Lower leg skin (tissue), 4 donors: Measurements from ENCODE around the gene MAP2K6. TPM values are rescaled to one million over a fixed set of nuclear protein-coding genes. Genes with fewer than 3 reads are reported as not detected.

ENCODE experiments used
- DNase-seq, 2 donors: peaks; one replicate each; pipeline ENCODE4 v3.0.0-alpha.2; 2019; ENCODE audit warnings: low spot score in 2 of 2
- H3K4me3 ChIP-seq: fragments of 200-600 bp; sonication (generic); 2 replicates; pipeline ENCODE4 v1.5.1; 2017; ENCODE audit warnings: mild to moderate bottlenecking, low read depth; ENCODE audit not compliant: poor library complexity, severe bottlenecking
- CTCF ChIP-seq, 3 donors: fragments of 450-650 bp; IDR thresholded peaks; one replicate each; pipeline ENCODE4 v1.5.1; 2016; ENCODE audit warnings: antibody characterized with exemption in 3 of 3, mild to moderate bottlenecking in 3 of 3, moderate library complexity in 2 of 3
- POLR2A ChIP-seq, 2 donors: fragments of 450-650 bp; IDR thresholded peaks; one replicate each; pipeline ENCODE4 v1.6.1; 2016 to 2017; ENCODE audit warnings: antibody characterized with exemption in 2 of 2, mild to moderate bottlenecking in 1 of 2, moderate library complexity in 1 of 2
- WGBS, 2 donors: methylation state at CpG; one replicate each; pipeline ENCODE4 v1.1.5; 2018; 5-methylcytosine and 5-hydroxymethylcytosine counted together
- intact Hi-C: fragments of 100-400 bp; cut with DNase I; formaldehyde crosslinking; loops from one replicate; pipeline ENCODE4 v1.15.0; 2023; ENCODE audit warnings: low total_unique reads
- total RNA-seq, 4 donors: library from RNA; depleted of rRNA; stranded (reverse); fragments of >200 nt; gene quantifications; one replicate each; pipeline ENCODE4 v1.1.0, GENCODE V29; 2016

Gene MAP2K6
- total RNA-seq, 4 donors from 2014 or later, result 1.7 to 4.4 (median 2.0) TPM

DNA sequence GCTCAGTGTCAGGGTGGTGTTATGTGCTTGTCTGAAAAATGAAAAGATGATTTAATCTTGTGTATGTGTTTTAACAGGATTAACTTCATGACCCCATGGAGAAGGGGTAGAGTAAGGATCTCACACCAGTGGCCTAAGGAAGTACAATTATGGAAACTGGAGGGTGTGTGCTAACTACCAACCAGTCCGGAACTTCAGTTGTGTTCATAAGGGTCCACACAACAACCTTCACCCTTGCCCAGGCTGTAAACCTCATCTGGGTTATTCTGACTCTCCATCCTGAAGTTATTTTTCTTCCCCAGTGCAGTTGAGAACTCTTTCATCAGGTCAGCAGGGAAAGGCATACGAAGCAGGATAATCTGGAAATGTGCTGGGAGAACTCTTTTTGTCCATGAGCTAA lies 158.9 kb downstream of the MAP2K6 start:
- no peak for DNase-seq
- intact Hi-C loops, result no loop called here
- H3K4me3 ChIP-seq, result no peak overlapping the region
- TF ChIP-seq POLR2A (IDR thresholded peaks at IDR 0.05), result no peak
- TF ChIP-seq CTCF (IDR thresholded peaks at IDR 0.05), result no peak
- WGBS, 2 donors, result 92 to 96% methylated on average over 2 of the region's 2 CpGs

GRCh38 chr17:69574257-69575197 lies 160.0 kb downstream of the MAP2K6 start:
- 72 to 78% methylated on average over 10 of the region's 10 CpGs for WGBS, 2 donors
- intact Hi-C loops, result no loop called here
- H3K4me3 ChIP-seq, result no peak overlapping the region
- no peak for DNase-seq
- TF ChIP-seq CTCF (IDR thresholded peaks at IDR 0.05) (no peak), POLR2A (IDR thresholded peaks at IDR 0.05) (no peak)

- WGBS, 2 donors, result 16 to 23% methylated on average over 2 of the region's 2 CpGs
- intact Hi-C loops, result no loop called here
- TF ChIP-seq CTCF (IDR thresholded peaks at IDR 0.05) (no peak), POLR2A (IDR thresholded peaks at IDR 0.05) (no peak)
- no peak for DNase-seq
- no peak overlapping the region for H3K4me3 ChIP-seq
Measured at GRCh38 chr17:69575346-69575761, 160.9 kb downstream of the MAP2K6 start.

- TF ChIP-seq POLR2A (IDR thresholded peaks at IDR 0.05) (no peak), CTCF (IDR thresholded peaks at IDR 0.05) (no peak)
- 94 to 97% methylated on average over 7 of the region's 7 CpGs for WGBS, 2 donors
- intact Hi-C loops, result no loop called here
- no peak overlapping the region for H3K4me3 ChIP-seq
- no peak for DNase-seq
Measured at GRCh38 chr17:69577098-69577497, 162.6 kb downstream of the MAP2K6 start.

DNA sequence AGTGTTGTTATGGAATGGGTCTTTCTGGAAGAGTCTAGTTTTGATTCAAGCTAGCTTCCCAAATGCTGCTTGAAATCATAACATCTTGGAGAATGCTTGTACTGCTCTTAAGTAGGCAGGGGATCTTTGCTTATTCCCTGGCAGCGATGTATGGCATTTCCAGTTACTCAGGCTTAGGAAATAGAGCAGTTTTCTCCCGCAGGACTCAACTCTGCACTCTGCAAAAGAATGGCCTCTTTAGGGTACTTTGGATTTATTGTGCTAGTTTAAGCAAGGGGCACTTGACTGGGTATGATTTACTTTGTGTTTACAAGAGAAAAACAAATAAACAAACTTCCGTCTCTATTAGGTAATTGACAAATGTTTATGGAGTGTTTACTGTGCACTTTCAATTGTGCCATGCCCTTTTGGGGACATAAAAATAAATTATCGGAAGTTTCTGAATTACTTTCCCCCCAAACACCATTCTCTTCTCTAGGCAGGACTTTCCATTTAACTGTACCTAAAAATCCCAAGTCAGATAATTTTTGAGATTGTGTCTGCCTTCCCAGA lies 164.0 kb downstream of the MAP2K6 start:
- H3K4me3 ChIP-seq, result no peak overlapping the region
- WGBS, 2 donors, result 81 to 85% methylated on average over 4 of the region's 4 CpGs
- intact Hi-C loops, result no loop called here
- DNase-seq, result no peak
- TF ChIP-seq POLR2A (IDR thresholded peaks at IDR 0.05) (no peak), CTCF (IDR thresholded peaks at IDR 0.05) (no peak)
